ENCODE measurements around the gene PPP2R5C. TPM values are rescaled to one million over a fixed set of nuclear protein-coding genes. Genes with fewer than 3 reads are reported as not detected.

PPP2R5C gene
- total RNA-seq, 1 donor from 2014 or later, result 87.2 TPM

GRCh38 chr14:101950516-101951215 lies 189.2 kb downstream of the PPP2R5C start:
- DNase-seq, result no peak

- DNase-seq, result no peak
These were observed 191.6 kb downstream of the PPP2R5C start for GRCh38 chr14:101953151-101953550.

GRCh38 chr14:101954501-101954900 lies 193.0 kb downstream of the PPP2R5C start:
- DNase-seq, result no peak

GRCh38 chr14:101955695-101956161 lies 194.2 kb downstream of the PPP2R5C start:
- DNase-seq, result no peak

- DNase-seq, result no peak
These were observed 194.8 kb downstream of the PPP2R5C start for GRCh38 chr14:101956179-101956885.

- DNase-seq, result no peak
These were observed 196.1 kb downstream of the PPP2R5C start for GRCh38 chr14:101957406-101958234.

- no peak for DNase-seq
These were observed 197.1 kb downstream of the PPP2R5C start for GRCh38 chr14:101958418-101959180.

- no peak for DNase-seq
These were observed 197.8 kb downstream of the PPP2R5C start for GRCh38 chr14:101959277-101959676.

GRCh38 chr14:101960225-101960624 lies 198.7 kb downstream of the PPP2R5C start:
- no peak for DNase-seq

GRCh38 chr14:101961011-101961721 lies 199.7 kb downstream of the PPP2R5C start:
- DNase-seq, result peak; percentile 61

GRCh38 chr14:101961746-101962502 lies 200.4 kb downstream of the PPP2R5C start:
- DNase-seq, result no peak

GRCh38 chr14:101962503-101962874 lies 201.0 kb downstream of the PPP2R5C start:
- peak; percentile 54 for DNase-seq

- DNase-seq, result no peak
These were observed 201.5 kb downstream of the PPP2R5C start for GRCh38 chr14:101963052-101963451.

GRCh38 chr14:101963656-101964296 lies 202.3 kb downstream of the PPP2R5C start:
- no peak for DNase-seq

- DNase-seq, result peak; percentile 86
These were observed 203.0 kb downstream of the PPP2R5C start, which contains the start of gene DYNC1H1 for GRCh38 chr14:101964297-101965180. TSS of gene DYNC1H1 (plus strand) at chr14:101964573. CDS start at chr14:101964692, 119 bp downstream.

GRCh38 chr14:101965181-101965544 lies 203.7 kb downstream of the PPP2R5C start:
- peak; percentile 52 for DNase-seq

GRCh38 chr14:101965770-101966722 lies 204.5 kb downstream of the PPP2R5C start:
- DNase-seq, result no peak

GRCh38 chr14:101966742-101967141 lies 205.2 kb downstream of the PPP2R5C start:
- no peak for DNase-seq
